Measurements from ENCODE around the gene HEPACAM2.
A peak's percentile ranks its signal among the peaks of the same experiment; 100 is the strongest.

Gene HEPACAM2

DNA sequence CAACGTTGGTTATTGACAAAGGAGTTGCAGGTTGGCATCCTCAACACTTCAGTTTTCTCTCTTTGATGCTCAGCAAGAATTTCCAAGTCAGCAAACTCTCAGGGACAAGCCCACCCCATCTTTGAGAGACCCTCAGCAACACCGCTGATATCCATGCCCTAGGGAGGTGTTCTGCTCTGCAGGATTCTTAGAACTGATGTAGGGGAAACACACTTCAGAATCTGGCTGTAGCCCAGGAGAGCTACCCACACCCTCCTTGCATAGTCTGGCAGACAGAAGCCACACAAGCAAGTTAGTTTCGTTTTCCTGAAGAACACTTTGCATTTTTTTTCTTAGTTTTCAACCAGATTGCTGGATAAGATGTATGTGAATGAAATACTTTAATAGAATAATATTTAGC lies 78.9 kb downstream of the HEPACAM2 start:
- peak; percentile 9 for DNase-seq (ENCODE audit: low read depth)

- DNase-seq (ENCODE audit: low read depth), result no peak
Measured at GRCh38 chr7:93146472-93147141, 79.7 kb downstream of the HEPACAM2 start.

- no peak for DNase-seq (ENCODE audit: low read depth)
Measured at GRCh38 chr7:93146036-93146435, 80.2 kb downstream of the HEPACAM2 start.

DNA sequence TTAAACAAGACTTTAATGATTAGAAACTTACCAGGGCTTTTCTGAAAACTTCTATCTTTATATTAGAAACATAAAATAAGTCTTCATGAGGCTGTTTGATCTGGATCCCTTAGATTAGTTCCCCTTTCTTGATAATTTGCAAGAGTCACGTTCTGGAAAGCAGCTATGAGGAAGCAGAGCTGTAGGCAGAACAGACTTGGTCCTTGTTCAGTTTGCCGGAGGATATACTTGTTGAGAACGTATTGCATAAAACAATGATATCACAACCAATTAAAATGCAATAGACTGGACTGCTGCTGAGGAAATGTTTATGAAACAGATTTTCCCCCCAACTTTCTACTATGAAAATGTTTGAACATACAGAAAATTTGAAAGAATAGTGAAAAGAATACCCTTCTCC lies 80.9 kb downstream of the HEPACAM2 start:
- no peak for DNase-seq (ENCODE audit: low read depth)

- DNase-seq (ENCODE audit: low read depth), result no peak
Measured at GRCh38 chr7:93142127-93142526, 84.1 kb downstream of the HEPACAM2 start.

- no peak for DNase-seq (ENCODE audit: low read depth)
Measured at GRCh38 chr7:93140582-93141191, 85.6 kb downstream of the HEPACAM2 start.

GRCh38 chr7:93138576-93138975 lies 87.7 kb downstream of the HEPACAM2 start:
- no peak for DNase-seq (ENCODE audit: low read depth)

Data from activated T-cell treated with anti-CD3 and anti-CD28 coated beads for 1 hour (primary cell).